ENCODE measurements around the gene TMEM131. TPM values are rescaled to one million over a fixed set of nuclear protein-coding genes. Genes with fewer than 3 reads are reported as not detected.
"Not testable (repeated sequence)": the region's sequence is repeated elsewhere in the genome, so short reads cannot be mapped to it uniquely, and the experiment has no call there.

The TMEM131 gene
- total RNA-seq, 2 experiments from 2014 or later = 23.1 to 23.7 TPM

GRCh38 chr2:98029718-98030222 is 34.0 kb upstream of the TMEM131 start:
- Mint-ChIP-seq H3K9me3 (no peaks in the 10 kb centered on the region), H3K4me3 (no peak overlapping the region)
- intact Hi-C loops (cut with micrococcal nuclease) = no loop called here

DNA sequence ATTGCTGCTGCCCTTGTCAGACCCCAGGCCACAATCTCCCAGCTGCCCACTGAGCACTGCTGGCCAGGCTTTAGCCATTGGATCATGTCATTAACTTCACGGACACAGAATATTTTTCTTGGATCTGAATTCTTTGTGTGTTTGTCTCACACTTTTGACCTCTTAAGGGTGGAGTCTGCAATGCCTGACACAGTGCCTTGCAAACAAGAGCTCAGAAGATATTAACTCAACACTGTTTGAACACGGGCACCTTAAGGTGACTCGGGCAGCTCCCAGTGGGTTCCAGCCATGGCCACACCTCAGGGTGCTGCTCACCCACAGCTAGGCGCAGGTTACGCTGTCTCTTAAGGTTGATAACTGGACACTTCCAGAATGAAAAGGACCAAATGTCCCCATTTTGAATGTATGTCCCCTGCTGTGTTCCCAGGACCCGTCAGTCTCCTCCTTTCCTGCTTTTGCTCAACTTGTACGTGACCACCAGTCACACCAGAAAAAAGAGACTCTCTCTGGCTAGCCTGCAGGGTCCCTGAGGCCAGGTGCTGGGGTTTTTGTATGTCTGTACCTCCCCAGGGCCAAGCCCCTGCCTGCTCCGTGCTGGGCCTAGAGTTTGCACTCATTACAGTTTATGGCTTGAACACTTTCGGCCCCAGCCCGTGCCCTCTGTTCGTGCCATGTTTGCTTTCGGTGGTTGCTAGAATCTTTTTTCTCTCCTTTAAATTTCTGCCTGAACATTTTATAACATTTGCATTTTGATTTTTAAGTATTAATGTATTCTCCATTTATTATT is 33.4 kb upstream of the TMEM131 start:
- ChIA-PET CTCF (no interaction called here), POLR2A (no interaction called here)
- intact Hi-C loops (cut with micrococcal nuclease) = no loop called here
- no peak overlapping the region for H3K27ac Mint-ChIP-seq
- H3K9me3 Mint-ChIP-seq = no peaks in the 10 kb centered on the region
- H3K27me3 Mint-ChIP-seq = peaks cover 4% of the 10 kb centered on the region
- no peaks in the 10 kb centered on the region for H3K36me3 Mint-ChIP-seq
- no peak overlapping the region for H3K4me3 Mint-ChIP-seq
- H3K4me1 Mint-ChIP-seq (ENCODE audit: low read depth) = peaks cover 18% of the 10 kb centered on the region
- DNase-seq = no peak

More at GRCh38 chr2:98029718-98030222, 34.0 kb upstream of the TMEM131 start:
- CTCF ChIA-PET = no interaction called here
- H3K27ac Mint-ChIP-seq = no peak overlapping the region
- DNase-seq = no peak
- H3K36me3 Mint-ChIP-seq = no peaks in the 10 kb centered on the region
- peaks cover 18% of the 10 kb centered on the region for H3K4me1 Mint-ChIP-seq (ENCODE audit: low read depth)
- POLR2A ChIA-PET = no interaction called here
- peaks cover 4% of the 10 kb centered on the region for H3K27me3 Mint-ChIP-seq

DNA sequence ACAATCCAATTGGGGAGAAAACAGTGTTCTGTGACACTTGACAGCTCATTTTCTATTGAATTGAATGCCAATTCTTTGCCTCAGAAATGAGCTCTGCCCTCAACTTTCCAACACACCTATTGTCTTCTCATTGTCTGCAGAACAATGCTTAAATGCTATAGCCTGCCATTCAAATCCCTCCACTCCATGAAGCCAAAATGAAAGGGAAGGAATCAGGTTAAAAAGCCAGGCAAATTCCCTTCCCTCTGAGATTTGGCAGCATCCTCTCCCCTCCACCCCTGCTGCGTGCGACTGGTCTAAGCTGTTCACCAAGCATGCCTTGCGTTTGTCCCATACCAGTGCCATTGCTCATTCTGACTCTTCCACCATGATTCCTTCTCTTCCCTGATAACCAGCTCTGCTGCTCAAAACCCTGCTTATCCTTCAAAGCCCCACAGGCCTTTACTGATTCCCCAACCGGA is 32.4 kb upstream of the TMEM131 start:
- intact Hi-C loops (cut with micrococcal nuclease) = no loop called here
- DNase-seq = no peak
- Mint-ChIP-seq H3K4me1 (ENCODE audit: low read depth) (peaks cover 18% of the 10 kb centered on the region), H3K27ac (no peak overlapping the region), H3K27me3 (peaks cover 4% of the 10 kb centered on the region), H3K36me3 (no peaks in the 10 kb centered on the region), H3K9me3 (no peaks in the 10 kb centered on the region), H3K4me3 (no peak overlapping the region)
- ChIA-PET POLR2A (no interaction called here), CTCF (interaction anchor here (0.6 to 1.2 kb wide), 2 partner anchors 151 to 221 kb away, joined by 3 read pairs; no protein-coding TSS in a partner anchor)

- H3K4me1 Mint-ChIP-seq (ENCODE audit: low read depth) = peaks cover 18% of the 10 kb centered on the region
- ChIA-PET CTCF (interaction anchor here (0.6 to 1.2 kb wide), 2 partner anchors 151 to 221 kb away, joined by 3 read pairs; no protein-coding TSS in a partner anchor), POLR2A (no interaction called here)
- intact Hi-C loops (cut with micrococcal nuclease) = no loop called here
- H3K27ac Mint-ChIP-seq = no peak overlapping the region
- H3K36me3 Mint-ChIP-seq = no peaks in the 10 kb centered on the region
- H3K9me3 Mint-ChIP-seq = no peaks in the 10 kb centered on the region
- no peak for DNase-seq
- H3K4me3 Mint-ChIP-seq = no peak overlapping the region
- peaks cover 4% of the 10 kb centered on the region for H3K27me3 Mint-ChIP-seq
Observed at GRCh38 chr2:98027538-98027937, 31.8 kb upstream of the TMEM131 start.

- no peak overlapping the region for H3K27ac Mint-ChIP-seq
- intact Hi-C loops (cut with micrococcal nuclease) = no loop called here
- CTCF ChIA-PET = interaction anchor here (0.6 to 1.2 kb wide), 2 partner anchors 152 to 220 kb away, joined by 3 read pairs; no protein-coding TSS in a partner anchor
- POLR2A ChIA-PET = no interaction called here
- H3K9me3 Mint-ChIP-seq = no peaks in the 10 kb centered on the region
- no peaks in the 10 kb centered on the region for H3K36me3 Mint-ChIP-seq
- DNase-seq = no peak
- peaks cover 4% of the 10 kb centered on the region for H3K27me3 Mint-ChIP-seq
- no peak overlapping the region for H3K4me3 Mint-ChIP-seq
- H3K4me1 Mint-ChIP-seq (ENCODE audit: low read depth) = peaks cover 18% of the 10 kb centered on the region
Observed at GRCh38 chr2:98026927-98027522, 31.3 kb upstream of the TMEM131 start.

GRCh38 chr2:98026292-98026691 is 30.5 kb upstream of the TMEM131 start:
- peaks cover 6% of the 10 kb centered on the region for H3K27me3 Mint-ChIP-seq
- H3K27ac Mint-ChIP-seq = no peak overlapping the region
- ChIA-PET CTCF (no interaction called here), POLR2A (no interaction called here)
- no peaks in the 10 kb centered on the region for H3K9me3 Mint-ChIP-seq
- no peaks in the 10 kb centered on the region for H3K36me3 Mint-ChIP-seq
- DNase-seq = no peak
- intact Hi-C loops (cut with micrococcal nuclease) = no loop called here
- peaks cover 18% of the 10 kb centered on the region for H3K4me1 Mint-ChIP-seq (ENCODE audit: low read depth)
- no peak overlapping the region for H3K4me3 Mint-ChIP-seq

- Mint-ChIP-seq H3K4me3 (no peak overlapping the region), H3K27ac (no peak overlapping the region), H3K36me3 (no peaks in the 10 kb centered on the region), H3K9me3 (no peaks in the 10 kb centered on the region), H3K27me3 (peaks cover 6% of the 10 kb centered on the region), H3K4me1 (ENCODE audit: low read depth) (peaks cover 18% of the 10 kb centered on the region)
- POLR2A ChIA-PET = no interaction called here
- DNase-seq = no peak
- intact Hi-C loops (cut with micrococcal nuclease) = no loop called here
- CTCF ChIA-PET = interaction anchor here (0.6 kb wide), 2 partner anchors 43 to 90 kb away, joined by 3 to 4 read pairs; no protein-coding TSS in a partner anchor
Observed at GRCh38 chr2:98025481-98026037, 29.8 kb upstream of the TMEM131 start.

- POLR2A ChIA-PET; H3K27ac Mint-ChIP-seq; H3K4me3 Mint-ChIP-seq; DNase-seq; intact Hi-C loops (cut with micrococcal nuclease); H3K36me3 Mint-ChIP-seq; H3K27me3 Mint-ChIP-seq; CTCF ChIA-PET; H3K9me3 Mint-ChIP-seq: not testable (repeated sequence)
- peaks cover 13% of the 10 kb centered on the region for H3K4me1 Mint-ChIP-seq (ENCODE audit: low read depth)
Observed at GRCh38 chr2:98022067-98022466, 26.3 kb upstream of the TMEM131 start.

GRCh38 chr2:98020992-98021713 is 25.4 kb upstream of the TMEM131 start:
- H3K36me3 Mint-ChIP-seq = no peaks in the 10 kb centered on the region
- DNase-seq = no peak
- H3K27me3 Mint-ChIP-seq = peaks cover 10% of the 10 kb centered on the region
- CTCF ChIA-PET = no interaction called here
- no peak overlapping the region for H3K4me3 Mint-ChIP-seq
- no peaks in the 10 kb centered on the region for H3K9me3 Mint-ChIP-seq
- H3K4me1 Mint-ChIP-seq (ENCODE audit: low read depth) = peaks cover 4% of the 10 kb centered on the region
- POLR2A ChIA-PET = no interaction called here
- intact Hi-C loops (cut with micrococcal nuclease) = no loop called here
- no peak overlapping the region for H3K27ac Mint-ChIP-seq

GRCh38 chr2:98020516-98020915 is 24.8 kb upstream of the TMEM131 start:
- ChIA-PET CTCF (no interaction called here), POLR2A (no interaction called here)
- H3K27ac Mint-ChIP-seq = no peak overlapping the region
- no peaks in the 10 kb centered on the region for H3K9me3 Mint-ChIP-seq
- H3K27me3 Mint-ChIP-seq = peaks cover 9% of the 10 kb centered on the region
- H3K36me3 Mint-ChIP-seq = no peaks in the 10 kb centered on the region
- DNase-seq = no peak
- intact Hi-C loops (cut with micrococcal nuclease) = no loop called here
- no peaks in the 10 kb centered on the region for H3K4me1 Mint-ChIP-seq (ENCODE audit: low read depth)
- H3K4me3 Mint-ChIP-seq = no peak overlapping the region

GRCh38 chr2:98016908-98017670 is 21.3 kb upstream of the TMEM131 start:
- no peak overlapping the region for H3K27ac Mint-ChIP-seq

More at GRCh38 chr2:98016908-98017670, 21.3 kb upstream of the TMEM131 start:
- no peak overlapping the region for H3K4me3 Mint-ChIP-seq
- peaks cover 24% of the 10 kb centered on the region for H3K4me1 Mint-ChIP-seq (ENCODE audit: low read depth)
- H3K27me3 Mint-ChIP-seq = peaks cover 6% of the 10 kb centered on the region
- intact Hi-C loops (cut with micrococcal nuclease) = no loop called here
- no peaks in the 10 kb centered on the region for H3K9me3 Mint-ChIP-seq
- no peak for DNase-seq
- H3K36me3 Mint-ChIP-seq = no peaks in the 10 kb centered on the region
- ChIA-PET CTCF (no interaction called here), POLR2A (no interaction called here)

All from activated CD4-positive, alpha-beta memory T cell treated with anti-CD3 and anti-CD28 coated beads for 36 hours (primary cell).